Measurements from ENCODE around the gene LMCD1.

DNA sequence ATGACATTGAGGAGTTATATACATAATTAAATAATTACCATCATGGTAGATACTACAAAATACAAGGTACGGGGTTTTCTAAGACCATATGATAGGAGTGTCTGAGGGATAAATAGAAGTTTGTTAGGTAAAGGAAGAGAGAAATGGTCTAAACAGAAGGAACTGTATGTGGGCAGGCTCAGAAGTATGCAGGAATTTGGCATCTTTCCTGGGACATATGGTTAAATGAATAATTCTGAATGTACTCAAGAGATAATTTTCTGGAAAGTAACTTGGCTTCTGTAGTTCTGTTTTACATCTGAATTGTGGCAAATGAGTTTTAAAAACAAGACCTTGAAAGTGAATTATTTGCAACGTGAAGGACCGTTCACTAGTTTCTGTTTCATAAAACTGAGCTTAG, 17.5 kb downstream of the LMCD1 start:
- no peak for TF ChIP-seq EZH2 (IDR thresholded peaks at IDR 0.05)
- no peak for TF ChIP-seq POLR2AphosphoS5 (IDR thresholded peaks at IDR 0.05; ENCODE audit: borderline replicate concordance, low read depth, low read length)

Measured in SK-N-MC (cell line).